Esophagus muscularis mucosa (tissue), 4 donors: ENCODE results near the gene PAK4.

Experiments used
- CTCF ChIP-seq, 3 experiments: fragments of 200-600 bp in 2 of 3; fragments of 450-650 bp in 1 of 3; sonication (generic) in 2 of 3; IDR thresholded peaks; one replicate each; pipeline ENCODE4 v1.5.1; 2017 to 2019; ENCODE audit warnings: antibody characterized with exemption in 3 of 3, mild to moderate bottlenecking in 2 of 3, moderate library complexity in 1 of 3
- EP300 ChIP-seq: sonication (generic); formaldehyde crosslinking; IDR thresholded peaks from one replicate; pipeline ENCODE4 v1.6.1; 2017; ENCODE audit warnings: antibody characterized with exemption
- POLR2A ChIP-seq: fragments of 450-650 bp; IDR thresholded peaks from one replicate; pipeline ENCODE4 v1.6.1; 2017; ENCODE audit warnings: antibody characterized with exemption, moderate library complexity, mild to moderate bottlenecking, low read depth
- POLR2AphosphoS5 ChIP-seq, 2 donors: sonication (generic); formaldehyde crosslinking; IDR thresholded peaks; one replicate each; pipeline ENCODE4 v1.6.1; 2017; ENCODE audit warnings: antibody characterized with exemption in 2 of 2

- TF ChIP-seq POLR2A: no peak
- TF ChIP-seq CTCF (IDR thresholded peaks at IDR 0.05): peak in 2 of 3 experiments; percentile 0 to 23
- no peak for TF ChIP-seq EP300
- no peak for TF ChIP-seq POLR2AphosphoS5 (IDR thresholded peaks at IDR 0.05)
These were observed 62.0 kb downstream of the PAK4 start for GRCh38 chr19:39187552-39187943.
